ENCODE measurements around the gene DNAAF1. TPM values are rescaled to one million over a fixed set of nuclear protein-coding genes. Genes with fewer than 3 reads are reported as not detected.

Gene DNAAF1
- polyA plus RNA-seq, 1 donor (not counting 4 experiments of a cell fraction or from before 2014, with no cell fraction given) = 0.01 TPM

DNA sequence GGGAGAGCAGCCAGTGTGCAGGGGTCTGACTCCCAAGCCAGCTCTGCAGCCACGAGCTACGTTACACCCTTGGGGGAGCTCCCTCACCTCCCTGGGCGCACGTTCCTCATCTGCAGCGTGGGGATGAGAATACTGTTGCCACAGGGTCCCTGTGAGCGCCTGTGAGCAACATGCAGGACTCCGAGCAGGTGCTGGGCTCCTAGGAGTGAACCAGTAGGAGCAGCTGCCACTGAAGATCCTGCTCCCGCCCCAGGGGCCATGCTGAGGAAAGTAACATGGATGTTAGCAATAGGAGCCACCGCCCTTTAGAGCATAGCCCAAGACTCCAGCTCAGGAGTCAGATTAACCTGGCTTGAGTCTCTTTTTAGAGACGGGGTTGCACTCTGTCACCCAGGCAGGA, 15.9 kb downstream of the DNAAF1 start:
- Histone ChIP-seq H2AFZ (ENCODE audit: control insufficient read depth, low read length) (no peak overlapping the region), H3K9me3 (ENCODE audit: control insufficient read depth, low read depth, low read length) (peaks cover 1% of the 10 kb centered on the region), H4K20me1 (ENCODE audit: control insufficient read depth, extremely low read depth, insufficient read depth, low read length) (no peaks in the 10 kb centered on the region), H3K36me3 (ENCODE audit: control insufficient read depth in 2 of 2, extremely low read depth in 1 of 2, insufficient read depth in 2 of 2, low read length in 2 of 2) (no peaks in the 10 kb centered on the region), H3K9me1 (ENCODE audit: control insufficient read depth, extremely low read depth, insufficient read depth, low read length) (no peaks in the 10 kb centered on the region), H3K4me3 (ENCODE audit: control insufficient read depth in 2 of 3, extremely low read depth in 1 of 3, insufficient read depth in 2 of 3, low read depth in 1 of 3, low read length in 3 of 3) (no peak overlapping the region), H3K79me2 (ENCODE audit: control insufficient read depth, insufficient read depth, low read length) (no peaks in the 10 kb centered on the region), H3K4me2 (ENCODE audit: control insufficient read depth, extremely low read depth, insufficient read depth, low read depth, low read length) (no peak overlapping the region), H3K27ac (ENCODE audit: control insufficient read depth, insufficient read depth, low read length) (no peak overlapping the region), H3K27me3 (ENCODE audit: control insufficient read depth, extremely low read depth, insufficient read depth, low read length) (peaks cover 5% of the 10 kb centered on the region), H3K4me1 (ENCODE audit: control insufficient read depth, extremely low read depth, insufficient read depth, low read length) (no peaks in the 10 kb centered on the region), H3K9ac (ENCODE audit: control insufficient read depth, extremely low read depth, insufficient read depth, low read length) (no peak overlapping the region)
- no peak for TF ChIP-seq EZH2 (IDR thresholded peaks at IDR 0.05; ENCODE audit: low read length)
- TF ChIP-seq, protein P1, sequence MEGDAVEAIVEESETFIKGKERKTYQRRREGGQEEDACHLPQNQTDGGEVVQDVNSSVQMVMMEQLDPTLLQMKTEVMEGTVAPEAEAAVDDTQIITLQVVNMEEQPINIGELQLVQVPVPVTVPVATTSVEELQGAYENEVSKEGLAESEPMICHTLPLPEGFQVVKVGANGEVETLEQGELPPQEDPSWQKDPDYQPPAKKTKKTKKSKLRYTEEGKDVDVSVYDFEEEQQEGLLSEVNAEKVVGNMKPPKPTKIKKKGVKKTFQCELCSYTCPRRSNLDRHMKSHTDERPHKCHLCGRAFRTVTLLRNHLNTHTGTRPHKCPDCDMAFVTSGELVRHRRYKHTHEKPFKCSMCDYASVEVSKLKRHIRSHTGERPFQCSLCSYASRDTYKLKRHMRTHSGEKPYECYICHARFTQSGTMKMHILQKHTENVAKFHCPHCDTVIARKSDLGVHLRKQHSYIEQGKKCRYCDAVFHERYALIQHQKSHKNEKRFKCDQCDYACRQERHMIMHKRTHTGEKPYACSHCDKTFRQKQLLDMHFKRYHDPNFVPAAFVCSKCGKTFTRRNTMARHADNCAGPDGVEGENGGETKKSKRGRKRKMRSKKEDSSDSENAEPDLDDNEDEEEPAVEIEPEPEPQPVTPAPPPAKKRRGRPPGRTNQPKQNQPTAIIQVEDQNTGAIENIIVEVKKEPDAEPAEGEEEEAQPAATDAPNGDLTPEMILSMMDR (optimal IDR thresholded peaks at IDR 0.05 in 1 of 3, IDR thresholded peaks at IDR 0.05 in 1 of 3, conservative IDR thresholded peaks at IDR 0.05 in 1 of 3; ENCODE audit: extremely low read depth in 1 of 3, insufficient read depth in 2 of 3, low read length in 3 of 3) = no peak
- FAIRE-seq (no peak), DNase-seq (ENCODE audit: low read depth, low spot score) (no peak)
- dilution Hi-C loops (cut with MboI; ENCODE audit: extremely low pct_ligation_motif_present, low sequenced_read_pairs) = no loop called here

DNA sequence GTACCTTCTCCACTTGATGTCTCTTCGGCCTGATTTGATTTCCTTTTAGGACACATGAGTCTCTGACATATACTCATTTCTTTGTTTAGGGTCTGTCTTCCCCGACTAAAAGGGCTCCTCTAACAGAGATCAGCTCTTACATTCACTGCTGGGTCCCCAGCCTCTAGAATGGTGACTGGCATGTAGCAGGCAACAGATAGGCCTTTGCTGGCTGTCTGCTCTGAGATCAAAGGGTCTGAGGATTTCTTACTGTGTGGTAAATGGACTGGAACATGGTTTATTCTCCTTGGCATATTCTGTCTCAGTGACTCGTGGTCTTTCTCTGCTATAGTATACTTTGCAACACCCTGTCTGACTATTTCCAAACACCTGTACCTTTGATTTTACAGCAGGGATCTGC, 16.7 kb downstream of the DNAAF1 start:
- Histone ChIP-seq H3K4me1 (ENCODE audit: control insufficient read depth, extremely low read depth, insufficient read depth, low read length) (no peaks in the 10 kb centered on the region), H3K36me3 (ENCODE audit: control insufficient read depth in 2 of 2, extremely low read depth in 1 of 2, insufficient read depth in 2 of 2, low read length in 2 of 2) (no peaks in the 10 kb centered on the region), H4K20me1 (ENCODE audit: control insufficient read depth, extremely low read depth, insufficient read depth, low read length) (no peaks in the 10 kb centered on the region), H3K9me1 (ENCODE audit: control insufficient read depth, extremely low read depth, insufficient read depth, low read length) (no peaks in the 10 kb centered on the region), H2AFZ (ENCODE audit: control insufficient read depth, low read length) (no peak overlapping the region), H3K27me3 (ENCODE audit: control insufficient read depth, extremely low read depth, insufficient read depth, low read length) (peaks cover 7% of the 10 kb centered on the region), H3K27ac (ENCODE audit: control insufficient read depth, insufficient read depth, low read length) (no peak overlapping the region), H3K9me3 (ENCODE audit: control insufficient read depth, low read depth, low read length) (no peaks in the 10 kb centered on the region), H3K9ac (ENCODE audit: control insufficient read depth, extremely low read depth, insufficient read depth, low read length) (no peak overlapping the region), H3K4me2 (ENCODE audit: control insufficient read depth, extremely low read depth, insufficient read depth, low read depth, low read length) (no peak overlapping the region), H3K79me2 (ENCODE audit: control insufficient read depth, insufficient read depth, low read length) (no peaks in the 10 kb centered on the region), H3K4me3 (ENCODE audit: control insufficient read depth in 2 of 3, extremely low read depth in 1 of 3, insufficient read depth in 2 of 3, low read depth in 1 of 3, low read length in 3 of 3) (no peak overlapping the region)
- dilution Hi-C loops (cut with MboI; ENCODE audit: extremely low pct_ligation_motif_present, low sequenced_read_pairs) = no loop called here
- DNase-seq (ENCODE audit: low read depth, low spot score) = no peak
- no peak for FAIRE-seq
- TF ChIP-seq, protein P1 (optimal IDR thresholded peaks at IDR 0.05 in 1 of 3, IDR thresholded peaks at IDR 0.05 in 1 of 3, conservative IDR thresholded peaks at IDR 0.05 in 1 of 3; ENCODE audit: extremely low read depth in 1 of 3, insufficient read depth in 2 of 3, low read length in 3 of 3) = no peak
- no peak for TF ChIP-seq EZH2 (IDR thresholded peaks at IDR 0.05; ENCODE audit: low read length)

Data from keratinocyte (primary cell).